ENCODE measurements around the gene TUBE1.

Gene TUBE1

DNA sequence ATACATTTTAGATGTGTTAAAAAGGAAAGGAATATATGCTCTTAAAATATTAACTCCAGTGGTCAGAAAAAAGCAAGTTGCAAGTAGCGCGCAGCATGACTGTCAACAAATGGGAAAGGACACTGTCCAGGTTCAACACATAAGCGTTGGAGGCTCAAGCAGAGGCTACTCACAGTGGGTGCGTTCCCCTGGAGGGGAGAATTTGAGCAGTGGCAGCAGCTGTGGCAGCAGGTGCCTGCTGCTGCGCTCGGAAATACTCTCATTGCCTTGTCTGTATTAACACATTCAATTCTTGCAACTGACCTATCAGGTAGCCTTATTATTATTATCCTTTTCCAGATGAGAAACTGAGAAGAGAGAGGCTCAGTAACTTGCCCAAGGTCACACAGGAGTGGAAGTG, 55.3 kb downstream of the TUBE1 start:
- no peak overlapping the region for H3K4me3 ChIP-seq (ENCODE audit: control insufficient read depth, low read depth, low read length)
- TF ChIP-seq, protein P1, sequence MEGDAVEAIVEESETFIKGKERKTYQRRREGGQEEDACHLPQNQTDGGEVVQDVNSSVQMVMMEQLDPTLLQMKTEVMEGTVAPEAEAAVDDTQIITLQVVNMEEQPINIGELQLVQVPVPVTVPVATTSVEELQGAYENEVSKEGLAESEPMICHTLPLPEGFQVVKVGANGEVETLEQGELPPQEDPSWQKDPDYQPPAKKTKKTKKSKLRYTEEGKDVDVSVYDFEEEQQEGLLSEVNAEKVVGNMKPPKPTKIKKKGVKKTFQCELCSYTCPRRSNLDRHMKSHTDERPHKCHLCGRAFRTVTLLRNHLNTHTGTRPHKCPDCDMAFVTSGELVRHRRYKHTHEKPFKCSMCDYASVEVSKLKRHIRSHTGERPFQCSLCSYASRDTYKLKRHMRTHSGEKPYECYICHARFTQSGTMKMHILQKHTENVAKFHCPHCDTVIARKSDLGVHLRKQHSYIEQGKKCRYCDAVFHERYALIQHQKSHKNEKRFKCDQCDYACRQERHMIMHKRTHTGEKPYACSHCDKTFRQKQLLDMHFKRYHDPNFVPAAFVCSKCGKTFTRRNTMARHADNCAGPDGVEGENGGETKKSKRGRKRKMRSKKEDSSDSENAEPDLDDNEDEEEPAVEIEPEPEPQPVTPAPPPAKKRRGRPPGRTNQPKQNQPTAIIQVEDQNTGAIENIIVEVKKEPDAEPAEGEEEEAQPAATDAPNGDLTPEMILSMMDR (conservative IDR thresholded peaks at IDR 0.05; ENCODE audit: control insufficient read depth, insufficient read depth, low read depth, low read length), result no peak
- no peak for DNase-seq (ENCODE audit: low read depth)

DNA sequence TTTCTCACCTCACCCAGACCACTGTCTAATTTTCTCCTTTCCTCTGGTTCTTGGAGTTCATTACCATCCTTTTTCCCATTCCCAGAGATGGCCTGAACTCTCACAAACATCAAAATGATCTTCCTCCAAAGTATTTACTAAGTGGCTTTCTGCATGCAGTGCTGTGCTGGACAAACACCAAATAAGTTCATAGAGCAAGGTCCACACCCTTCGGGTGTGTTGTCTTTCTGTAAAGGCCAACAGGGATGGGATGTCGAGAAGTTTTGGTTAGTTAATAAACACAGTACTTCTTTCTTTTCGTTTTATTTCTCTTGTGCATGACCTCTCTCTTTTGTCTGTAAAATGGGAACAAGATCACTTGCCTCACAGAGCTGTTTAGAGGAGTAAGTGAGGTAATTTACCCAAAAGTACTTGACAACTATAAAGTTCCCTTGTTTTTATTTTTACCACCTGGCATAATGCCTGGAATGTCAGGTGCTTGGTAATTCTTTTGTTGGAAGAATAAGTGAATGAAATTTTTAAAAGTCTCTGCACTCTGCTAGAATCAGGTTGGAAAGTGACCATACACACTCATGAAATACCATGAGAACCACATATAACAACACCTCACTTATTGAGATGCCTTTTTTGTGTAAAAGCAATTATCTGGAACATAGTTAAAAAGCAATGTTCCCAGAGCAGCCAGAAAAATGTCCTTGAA, 56.2 kb downstream of the TUBE1 start:
- DNase-seq (ENCODE audit: low read depth), result no peak
- TF ChIP-seq, protein P1 (conservative IDR thresholded peaks at IDR 0.05; ENCODE audit: control insufficient read depth, insufficient read depth, low read depth, low read length), result no peak
- H3K4me3 ChIP-seq (ENCODE audit: control insufficient read depth, low read depth, low read length), result no peak overlapping the region

DNA sequence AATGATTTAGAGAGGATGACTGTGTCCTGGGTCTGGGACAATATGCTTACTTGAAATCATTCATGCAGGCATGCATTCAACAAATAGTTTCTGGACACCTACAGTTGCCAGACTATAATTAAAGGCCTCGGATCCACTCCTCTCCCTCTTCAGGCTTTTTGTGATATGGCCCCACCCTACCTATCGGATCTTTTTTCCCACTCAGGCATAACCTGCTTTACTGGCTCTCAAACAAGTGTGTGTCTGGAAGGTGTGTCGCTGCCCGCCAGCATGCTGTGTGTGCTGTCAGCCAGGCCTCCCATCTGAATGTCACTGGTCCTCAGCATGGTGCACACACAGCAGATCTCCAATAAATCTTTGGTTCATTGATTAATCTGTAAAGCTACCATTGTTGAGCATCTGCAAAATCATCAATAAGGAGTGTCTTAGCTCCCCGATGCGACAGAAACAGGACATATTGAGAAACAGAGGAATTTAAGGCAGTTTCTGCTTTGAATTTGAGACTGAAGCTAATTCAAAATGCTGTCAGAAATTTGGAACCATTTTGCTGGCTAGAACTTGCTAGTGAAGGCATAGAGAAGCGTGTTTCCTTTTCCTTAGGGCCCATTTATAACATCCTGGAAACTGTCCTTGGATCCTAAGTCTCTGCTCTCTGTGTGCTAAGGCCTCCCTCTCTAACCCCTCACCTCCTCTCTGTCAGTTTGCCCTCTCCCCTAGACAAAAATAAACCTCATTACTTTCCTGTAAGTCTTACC, 56.9 kb downstream of the TUBE1 start:
- no peak for DNase-seq (ENCODE audit: low read depth)
- TF ChIP-seq, protein P1 (conservative IDR thresholded peaks at IDR 0.05; ENCODE audit: control insufficient read depth, insufficient read depth, low read depth, low read length), result no peak
- no peak overlapping the region for H3K4me3 ChIP-seq (ENCODE audit: control insufficient read depth, low read depth, low read length)

DNA sequence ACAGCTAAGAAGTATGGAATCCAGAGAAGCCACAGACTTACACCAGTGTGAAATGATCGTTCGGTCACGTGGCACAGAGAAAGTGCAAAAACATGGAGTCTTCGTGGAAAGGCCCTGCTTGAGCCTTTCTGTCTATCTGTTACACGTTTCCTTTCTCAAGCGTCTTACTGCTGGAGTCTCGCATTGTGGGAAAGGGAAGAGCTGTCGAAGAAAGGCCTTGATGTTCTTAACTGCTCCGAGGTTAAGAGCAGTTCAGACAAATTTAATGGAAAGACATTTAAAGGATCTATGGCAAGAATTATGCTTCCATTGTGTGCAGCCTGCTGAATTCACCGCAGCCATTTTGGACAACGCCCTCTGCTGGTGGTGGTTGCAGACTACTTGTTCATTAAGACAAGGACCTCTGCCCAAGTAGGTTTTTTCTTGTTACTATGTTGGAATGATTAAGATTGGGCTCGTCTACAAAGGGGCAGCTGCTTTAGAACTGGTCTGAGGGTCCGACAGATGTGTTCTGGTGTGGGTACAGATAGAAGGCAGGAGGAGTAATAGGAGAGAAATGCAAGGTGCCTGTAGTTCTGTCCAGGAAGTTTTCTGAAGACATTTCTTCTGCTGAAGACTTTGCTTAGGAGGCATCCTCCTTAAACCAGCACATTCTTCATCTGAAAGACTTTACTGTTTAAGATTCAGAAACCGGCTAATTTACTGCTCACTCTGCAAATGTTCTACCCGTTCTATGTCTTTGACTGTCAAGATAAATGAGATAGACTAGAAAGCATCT, 58.0 kb downstream of the TUBE1 start:
- TF ChIP-seq, protein P1 (conservative IDR thresholded peaks at IDR 0.05; ENCODE audit: control insufficient read depth, insufficient read depth, low read depth, low read length), result peak; percentile 84
- DNase-seq (ENCODE audit: low read depth), result peak; percentile 78
- H3K4me3 ChIP-seq (ENCODE audit: control insufficient read depth, low read depth, low read length), result no peak overlapping the region

DNA sequence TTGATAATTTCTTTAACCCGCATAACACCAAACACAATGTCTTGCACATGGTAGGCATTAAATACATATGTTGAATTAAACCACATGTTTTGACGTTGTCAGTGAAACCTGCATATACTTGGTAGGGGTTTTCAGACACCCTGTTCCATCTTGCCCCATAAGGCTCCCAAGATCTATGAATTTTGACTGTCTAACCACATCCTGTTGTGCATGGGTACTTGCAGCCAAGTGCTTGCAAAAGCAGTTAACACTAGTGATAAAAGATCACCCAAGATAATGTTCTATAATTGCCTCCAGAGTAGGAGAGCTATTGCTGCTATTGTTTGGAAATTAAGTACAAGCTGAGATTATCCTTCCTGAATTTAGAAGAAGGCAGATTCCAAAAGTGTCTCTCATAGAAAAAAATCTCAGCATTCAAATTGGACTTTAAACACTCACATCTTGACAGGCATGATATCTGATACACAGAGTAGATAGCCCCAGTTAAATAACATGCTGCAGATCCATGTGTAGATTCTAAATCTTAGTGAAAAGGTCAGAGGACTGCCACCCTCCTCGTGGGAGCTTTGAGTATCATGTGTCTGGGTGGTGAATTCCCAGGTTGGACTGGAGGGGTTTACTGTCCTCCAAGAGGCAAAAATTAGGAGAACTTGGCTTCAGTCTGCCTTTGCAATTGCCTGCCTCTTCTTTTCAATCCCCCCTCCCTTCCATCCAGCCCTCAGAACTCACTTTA, 59.2 kb downstream of the TUBE1 start:
- DNase-seq (ENCODE audit: low read depth), result peak; percentile 41
- TF ChIP-seq, protein P1 (conservative IDR thresholded peaks at IDR 0.05; ENCODE audit: control insufficient read depth, insufficient read depth, low read depth, low read length), result no peak
- H3K4me3 ChIP-seq (ENCODE audit: control insufficient read depth, low read depth, low read length), result no peak overlapping the region

DNA sequence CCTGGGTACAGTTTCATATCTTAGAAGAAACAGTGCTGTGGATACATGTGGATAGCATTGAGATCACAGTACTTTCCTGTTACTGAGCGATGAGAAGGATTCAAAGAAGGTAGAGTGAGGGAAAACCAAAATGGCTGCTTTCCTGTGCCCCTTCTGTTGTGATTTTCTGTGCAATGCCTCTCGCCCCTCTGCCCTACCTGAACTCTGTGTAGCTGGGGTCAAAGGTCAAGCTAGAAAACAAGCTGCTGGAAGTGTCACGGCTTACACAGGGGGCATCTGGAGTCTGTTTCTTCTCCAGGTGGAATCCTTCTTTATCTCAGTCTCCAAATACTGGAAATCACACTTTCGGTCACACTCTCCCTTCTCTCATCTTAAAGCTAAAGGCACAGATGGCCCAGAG, 60.3 kb downstream of the TUBE1 start:
- H3K4me3 ChIP-seq (ENCODE audit: control insufficient read depth, low read depth, low read length), result no peak overlapping the region
- no peak for DNase-seq (ENCODE audit: low read depth)
- TF ChIP-seq, protein P1 (conservative IDR thresholded peaks at IDR 0.05; ENCODE audit: control insufficient read depth, insufficient read depth, low read depth, low read length), result no peak

All from fibroblast of mammary gland (primary cell).